ENCODE data around the gene IFT122.
"Not testable (repeated sequence)": the region's sequence is repeated elsewhere in the genome, so short reads cannot be mapped to it uniquely, and the experiment has no call there.

Gene IFT122

GRCh38 chr3:129498603-129499488 is 58.8 kb downstream of the IFT122 start:
- not testable (repeated sequence) for DNase-seq (ENCODE audit: low spot score)

GRCh38 chr3:129499604-129500333 is 59.7 kb downstream of the IFT122 start:
- not testable (repeated sequence) for DNase-seq (ENCODE audit: low spot score)

GRCh38 chr3:129500334-129500658 is 60.3 kb downstream of the IFT122 start:
- no peak for DNase-seq (ENCODE audit: low spot score)

GRCh38 chr3:129501630-129502029 is 61.6 kb downstream of the IFT122 start:
- no peak for DNase-seq (ENCODE audit: low spot score)

GRCh38 chr3:129502641-129503408 is 62.8 kb downstream of the IFT122 start:
- no peak for DNase-seq (ENCODE audit: low spot score)

GRCh38 chr3:129503471-129504291 is 63.7 kb downstream of the IFT122 start:
- no peak for DNase-seq (ENCODE audit: low spot score)

- DNase-seq (ENCODE audit: low spot score) = no peak
Measured at GRCh38 chr3:129504471-129505100, 64.6 kb downstream of the IFT122 start.

GRCh38 chr3:129505341-129505740 is 65.3 kb downstream of the IFT122 start:
- DNase-seq (ENCODE audit: low spot score) = no peak

GRCh38 chr3:129506231-129506742 is 66.3 kb downstream of the IFT122 start:
- no peak for DNase-seq (ENCODE audit: low spot score)

GRCh38 chr3:129507181-129507831 is 67.3 kb downstream of the IFT122 start:
- DNase-seq (ENCODE audit: low spot score) = no peak

GRCh38 chr3:129512595-129512994 is 72.6 kb downstream of the IFT122 start:
- no peak for DNase-seq (ENCODE audit: low spot score)

GRCh38 chr3:129513705-129514104 is 73.7 kb downstream of the IFT122 start:
- no peak for DNase-seq (ENCODE audit: low spot score)

- DNase-seq (ENCODE audit: low spot score) = no peak
Measured at GRCh38 chr3:129514110-129514509, 74.1 kb downstream of the IFT122 start.

GRCh38 chr3:129514563-129514962 is 74.5 kb downstream of the IFT122 start:
- DNase-seq (ENCODE audit: low spot score) = no peak

GRCh38 chr3:129515108-129515820 is 75.2 kb downstream of the IFT122 start:
- DNase-seq (ENCODE audit: low spot score) = not testable (repeated sequence)

GRCh38 chr3:129515821-129516432 is 75.9 kb downstream of the IFT122 start:
- not testable (repeated sequence) for DNase-seq (ENCODE audit: low spot score)

- DNase-seq (ENCODE audit: low spot score) = no peak
Measured at GRCh38 chr3:129517516-129517915, 77.5 kb downstream of the IFT122 start.

GRCh38 chr3:129518038-129518561 is 78.1 kb downstream of the IFT122 start:
- DNase-seq (ENCODE audit: low spot score) = no peak

GRCh38 chr3:129518581-129518980 is 78.6 kb downstream of the IFT122 start:
- no peak for DNase-seq (ENCODE audit: low spot score)
